ENCODE measurements around the gene TM6SF1. TPM values are rescaled to one million over a fixed set of nuclear protein-coding genes. Genes with fewer than 3 reads are reported as not detected.

The TM6SF1 gene
- total RNA-seq, 3 donors from 2014 or later (not counting 1 experiment from before 2014, with no cell fraction given): 10.4 to 15.5 (median 12.6) TPM

- Histone ChIP-seq H3K36me3 (ENCODE audit: control insufficient read depth, insufficient read depth, low read length) (peaks cover 2% of the 10 kb centered on the region), H3K27ac (ENCODE audit: low read length) (no peak overlapping the region), H3K9me3 (ENCODE audit: control insufficient read depth, insufficient read depth, low read length) (no peaks in the 10 kb centered on the region), H3K4me3 (ENCODE audit: low read length) (no peak overlapping the region), H3K27me3 (ENCODE audit: control insufficient read depth, insufficient read depth, low read length) (no peaks in the 10 kb centered on the region), H3K4me1 (ENCODE audit: control insufficient read depth, insufficient read depth, low read length) (peaks cover 11% of the 10 kb centered on the region)
- Mint-ChIP-seq H3K9me3 (no peaks in the 10 kb centered on the region), H3K4me1 (peaks cover 15 to 21% of the 10 kb centered on the region in 2 donors), H3K36me3 (no peaks in the 10 kb centered on the region), H3K4me3 (no peak overlapping the region), H3K27ac (no peak overlapping the region), H3K27me3 (ENCODE audit: low read depth in 2 of 2) (no peaks in the 10 kb centered on the region)
- 33% methylated on average over 3 of the region's 3 CpGs for WGBS (ENCODE audit: insufficient coverage)
- DNase-seq (no peak), ATAC-seq (no peak)
- TF ChIP-seq, protein P1, sequence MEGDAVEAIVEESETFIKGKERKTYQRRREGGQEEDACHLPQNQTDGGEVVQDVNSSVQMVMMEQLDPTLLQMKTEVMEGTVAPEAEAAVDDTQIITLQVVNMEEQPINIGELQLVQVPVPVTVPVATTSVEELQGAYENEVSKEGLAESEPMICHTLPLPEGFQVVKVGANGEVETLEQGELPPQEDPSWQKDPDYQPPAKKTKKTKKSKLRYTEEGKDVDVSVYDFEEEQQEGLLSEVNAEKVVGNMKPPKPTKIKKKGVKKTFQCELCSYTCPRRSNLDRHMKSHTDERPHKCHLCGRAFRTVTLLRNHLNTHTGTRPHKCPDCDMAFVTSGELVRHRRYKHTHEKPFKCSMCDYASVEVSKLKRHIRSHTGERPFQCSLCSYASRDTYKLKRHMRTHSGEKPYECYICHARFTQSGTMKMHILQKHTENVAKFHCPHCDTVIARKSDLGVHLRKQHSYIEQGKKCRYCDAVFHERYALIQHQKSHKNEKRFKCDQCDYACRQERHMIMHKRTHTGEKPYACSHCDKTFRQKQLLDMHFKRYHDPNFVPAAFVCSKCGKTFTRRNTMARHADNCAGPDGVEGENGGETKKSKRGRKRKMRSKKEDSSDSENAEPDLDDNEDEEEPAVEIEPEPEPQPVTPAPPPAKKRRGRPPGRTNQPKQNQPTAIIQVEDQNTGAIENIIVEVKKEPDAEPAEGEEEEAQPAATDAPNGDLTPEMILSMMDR (IDR thresholded peaks at IDR 0.05): no peak
- intact Hi-C loops (cut with micrococcal nuclease): loop anchor here (10.0 kb wide), 1 partner anchor 248 kb away; no protein-coding TSS in a partner anchor
These were observed 44.7 kb upstream of the TM6SF1 start for GRCh38 chr15:83062768-83063180.

- Histone ChIP-seq H3K27me3 (ENCODE audit: control insufficient read depth, insufficient read depth, low read length) (no peaks in the 10 kb centered on the region), H3K9me3 (ENCODE audit: control insufficient read depth, insufficient read depth, low read length) (no peaks in the 10 kb centered on the region), H3K4me1 (ENCODE audit: control insufficient read depth, insufficient read depth, low read length) (peaks cover 11% of the 10 kb centered on the region), H3K27ac (ENCODE audit: low read length) (no peak overlapping the region), H3K36me3 (ENCODE audit: control insufficient read depth, insufficient read depth, low read length) (peaks cover 2% of the 10 kb centered on the region), H3K4me3 (ENCODE audit: low read length) (no peak overlapping the region)
- Mint-ChIP-seq H3K27me3 (ENCODE audit: low read depth in 2 of 2) (no peaks in the 10 kb centered on the region), H3K9me3 (no peaks in the 10 kb centered on the region), H3K36me3 (no peaks in the 10 kb centered on the region), H3K27ac (no peak overlapping the region), H3K4me3 (no peak overlapping the region), H3K4me1 (peaks cover 11 to 16% of the 10 kb centered on the region in 2 donors)
- 56% methylated on average over 4 of the region's 4 CpGs for WGBS (ENCODE audit: insufficient coverage)
- TF ChIP-seq, protein P1 (IDR thresholded peaks at IDR 0.05): no peak
- ATAC-seq: no peak
- intact Hi-C loops (cut with micrococcal nuclease): loop anchor here (10.0 kb wide), 1 partner anchor 249 kb away; no protein-coding TSS in a partner anchor
- DNase-seq: peak in 1 of 2 donors; percentile 18
These were observed 43.9 kb upstream of the TM6SF1 start for GRCh38 chr15:83063551-83063950.

DNA sequence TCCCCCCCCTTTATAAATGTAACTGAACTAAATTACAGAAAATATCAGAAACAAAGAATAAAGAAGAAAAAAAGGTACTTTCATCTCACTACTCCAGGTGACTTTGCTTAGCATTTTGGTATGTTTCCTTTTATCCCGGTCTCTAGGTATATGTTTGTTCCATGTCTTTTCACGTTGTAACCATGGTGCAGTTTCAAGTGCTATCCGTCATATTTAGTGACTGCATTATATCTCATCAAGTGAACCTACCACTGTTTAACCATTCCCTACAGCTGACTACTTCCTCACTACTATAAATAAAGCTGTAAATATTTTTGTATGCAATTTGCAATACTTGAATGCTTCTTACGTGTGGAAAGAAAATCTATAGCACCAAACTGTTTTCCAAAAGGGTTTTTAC lies 42.6 kb upstream of the TM6SF1 start:
- Histone ChIP-seq H3K9me3 (ENCODE audit: control insufficient read depth, insufficient read depth, low read length) (no peaks in the 10 kb centered on the region), H3K36me3 (ENCODE audit: control insufficient read depth, insufficient read depth, low read length) (peaks cover 2% of the 10 kb centered on the region), H3K27me3 (ENCODE audit: control insufficient read depth, insufficient read depth, low read length) (no peaks in the 10 kb centered on the region), H3K4me3 (ENCODE audit: low read length) (peak overlapping the region; percentile 6), H3K27ac (ENCODE audit: low read length) (no peak overlapping the region), H3K4me1 (ENCODE audit: control insufficient read depth, insufficient read depth, low read length) (peaks cover 11% of the 10 kb centered on the region)
- DNase-seq (no peak), ATAC-seq (no peak)
- peaks cover 8 to 16% of the 10 kb centered on the region in 2 donors for H3K4me1 Mint-ChIP-seq
- TF ChIP-seq, protein P1 (IDR thresholded peaks at IDR 0.05): no peak
- WGBS (ENCODE audit: insufficient coverage): 41% methylated on average over 3 of the region's 4 CpGs
- H3K36me3 Mint-ChIP-seq: no peaks in the 10 kb centered on the region
- peak overlapping the region; percentile 83 for H3K4me3 Mint-ChIP-seq
- H3K27ac Mint-ChIP-seq: no peak overlapping the region
- intact Hi-C loops (cut with micrococcal nuclease): loop anchor here (10.0 kb wide), 1 partner anchor 250 kb away; no protein-coding TSS in a partner anchor
- no peaks in the 10 kb centered on the region for H3K9me3 Mint-ChIP-seq
- no peaks in the 10 kb centered on the region for H3K27me3 Mint-ChIP-seq (ENCODE audit: low read depth in 2 of 2)

- intact Hi-C loops (cut with micrococcal nuclease): loop anchor here (10.0 kb wide), 1 partner anchor 251 kb away; no protein-coding TSS in a partner anchor
- H3K9me3 Mint-ChIP-seq: no peaks in the 10 kb centered on the region
- Histone ChIP-seq H3K36me3 (ENCODE audit: control insufficient read depth, insufficient read depth, low read length) (peaks cover 2% of the 10 kb centered on the region), H3K27me3 (ENCODE audit: control insufficient read depth, insufficient read depth, low read length) (no peaks in the 10 kb centered on the region), H3K27ac (ENCODE audit: low read length) (peak overlapping the region; percentile 0), H3K9me3 (ENCODE audit: control insufficient read depth, insufficient read depth, low read length) (no peaks in the 10 kb centered on the region), H3K4me3 (ENCODE audit: low read length) (peak overlapping the region; percentile 6), H3K4me1 (ENCODE audit: control insufficient read depth, insufficient read depth, low read length) (peaks cover 11% of the 10 kb centered on the region)
- peaks cover 8 to 16% of the 10 kb centered on the region in 2 donors for H3K4me1 Mint-ChIP-seq
- no peak overlapping the region for H3K27ac Mint-ChIP-seq
- ATAC-seq (no peak), DNase-seq (no peak)
- H3K27me3 Mint-ChIP-seq (ENCODE audit: low read depth in 2 of 2): no peaks in the 10 kb centered on the region
- no peaks in the 10 kb centered on the region for H3K36me3 Mint-ChIP-seq
- 0% methylated on average over 1 of the region's 3 CpGs for WGBS (ENCODE audit: insufficient coverage)
- TF ChIP-seq, protein P1 (IDR thresholded peaks at IDR 0.05): no peak
- H3K4me3 Mint-ChIP-seq: peak overlapping the region; percentile 83
These were observed 42.0 kb upstream of the TM6SF1 start for GRCh38 chr15:83065431-83065830.
